HCT116 (cell line): Measurements from ENCODE around the gene LRRIQ4. TPM values are rescaled to one million over a fixed set of nuclear protein-coding genes. Genes with fewer than 3 reads are reported as not detected.

Experiments used
- ATAC-seq: fragments of 200-7000 bp; cut with Tn5 transposase; 2 replicates; pipeline ENCODE4 v1.9.1; 2020; ENCODE audit warnings: mild to moderate bottlenecking, moderate library complexity
- BruUV-seq: library from RNA; stranded (reverse); fragments of 400-500 nt; replicated peaks from 2 replicates; lab custom pipeline; 2021; lab: Mats Ljungman, UMichigan
- CTCF ChIA-PET: fragments of 300-600 bp; sonication (Branson Sonifier 250); formaldehyde crosslinking; loops from one replicate; lab custom pipeline; 2021; ENCODE audit warnings: antibody characterized with exemption; lab: Charles Lee
- POLR2A ChIA-PET: fragments of 300-600, 350-600 bp; sonication (Branson Sonifier 250); formaldehyde crosslinking; loops from one replicate; lab custom pipeline; 2021; ENCODE audit warnings: antibody characterized with exemption; lab: Charles Lee
- RAD21 ChIA-PET, 2 experiments: fragments of 300-600 bp; sonication (Branson Sonifier 250); formaldehyde crosslinking; loops; one replicate each; lab custom pipeline; 2023; ENCODE audit warnings: low total read pairs in 2 of 2; ENCODE audit not compliant: uncharacterized antibody in 2 of 2, unreplicated experiment in 2 of 2, low non-redundant PET in 1 of 2; lab: Charles Lee
- DNase-seq: peaks from one replicate; pipeline ENCODE4 v3.0.0-alpha.2; 2010; ENCODE audit warnings: low read depth, low spot score
- H2AFZ ChIP-seq: fragments of 200-600 bp; shearing (Covaris generic), sonication (generic); 2 replicates; pipeline ENCODE4 v1.6.1; 2017; ENCODE audit warnings: low read depth, mixed run types, mixed read lengths, antibody characterized with exemption, low read length; ENCODE audit not compliant: poor library complexity, severe bottlenecking
- H3K27ac ChIP-seq: 2 replicates; pipeline ENCODE4 v1.5.1; 2012; ENCODE audit warnings: low read depth, low read length
- H3K27me3 ChIP-seq: fragments of 200-600 bp; sonication (generic); 2 replicates; pipeline ENCODE4 v1.6.1; 2016; ENCODE audit warnings: mixed run types, low read length, mixed read lengths; ENCODE audit not compliant: insufficient read depth
- H3K36me3 ChIP-seq, 2 experiments: fragments of 200-500 bp in 1 of 2; fragments of 200-600 bp in 1 of 2; sonication (Bioruptor generic) in 1 of 2; sonication (generic) in 1 of 2; 2 replicates each; pipeline versions ENCODE4 v1.5.1 to v1.6.1; 2014 to 2016; ENCODE audit warnings: low read length in 2 of 2, inconsistent platforms in 1 of 2, mixed read lengths in 1 of 2, mixed run types in 1 of 2; ENCODE audit not compliant: insufficient read depth in 2 of 2, control insufficient read depth in 1 of 2
- H3K4me1 ChIP-seq, 2 experiments: fragments of 200-600 bp in 1 of 2; sonication (generic) in 1 of 2; 2 replicates each; pipeline versions ENCODE4 v1.5.1 to v1.6.1; 2012 to 2017; ENCODE audit warnings: low read length in 2 of 2, inconsistent platforms in 1 of 2, mild to moderate bottlenecking in 1 of 2, mixed read lengths in 1 of 2, mixed run types in 1 of 2, moderate library complexity in 1 of 2; ENCODE audit not compliant: insufficient read depth in 2 of 2, control insufficient read depth in 1 of 2
- H3K4me2 ChIP-seq: fragments of 200-600 bp; sonication (generic); 2 replicates; pipeline ENCODE4 v1.6.1; 2017; ENCODE audit warnings: mixed run types, low read length, mixed read lengths
- H3K4me3 ChIP-seq, 2 experiments: fragments of 200-600 bp in 1 of 2; sonication (generic) in 1 of 2; replicated peaks in 1 of 2; 2 replicates each; pipeline ENCODE4 v1.5.1; 2011 to 2016; ENCODE audit warnings: low read length in 2 of 2, control low read depth in 1 of 2, low read depth in 1 of 2, mild to moderate bottlenecking in 1 of 2, mixed read lengths in 1 of 2, mixed run types in 1 of 2
- H3K79me2 ChIP-seq: fragments of 200-600 bp; sonication (generic); 2 replicates; pipeline ENCODE4 v1.6.1; 2017; ENCODE audit warnings: mild to moderate bottlenecking, mixed run types, low read length, moderate library complexity, mixed read lengths; ENCODE audit not compliant: insufficient read depth
- H3K9ac ChIP-seq: fragments of 200-600 bp; sonication (generic); 2 replicates; pipeline ENCODE4 v1.6.1; 2016; ENCODE audit warnings: low read length, mixed read lengths
- H3K9me2 ChIP-seq: fragments of 200-600 bp; sonication (generic), shearing (Covaris generic); 2 replicates; pipeline ENCODE4 v1.6.1; 2017; ENCODE audit warnings: mixed run types, mild to moderate bottlenecking, moderate library complexity; ENCODE audit not compliant: insufficient read depth
- H3K9me3 ChIP-seq, 2 experiments: fragments of 200-500 bp in 1 of 2; fragments of 200-600 bp in 1 of 2; sonication (Bioruptor generic) in 1 of 2; sonication (generic) in 1 of 2; 2 replicates each; pipeline ENCODE4 v1.6.1; 2014 to 2017; ENCODE audit warnings: low read length in 2 of 2, mixed read lengths in 2 of 2, inconsistent platforms in 1 of 2, low read depth in 1 of 2, mild to moderate bottlenecking in 1 of 2, mixed run types in 1 of 2, moderate library complexity in 1 of 2; ENCODE audit not compliant: control insufficient read depth in 1 of 2, insufficient read depth in 1 of 2
- H4K20me1 ChIP-seq: fragments of 200-600 bp; sonication (generic), shearing (Covaris generic); 2 replicates; pipeline ENCODE4 v1.6.1; 2017; ENCODE audit warnings: mixed run types, mild to moderate bottlenecking, moderate library complexity; ENCODE audit not compliant: insufficient read depth
- CBX3 ChIP-seq: IDR thresholded peaks from 2 replicates; pipeline ENCODE4 v1.6.1; 2012; ENCODE audit warnings: low read depth
- EZH2phosphoT487 ChIP-seq: fragments of 200-600 bp; IDR thresholded peaks from 2 replicates; pipeline ENCODE4 v1.6.1; 2018; ENCODE audit warnings: antibody characterized with exemption, borderline replicate concordance
- FOSL1 ChIP-seq: IDR thresholded peaks from 2 replicates; pipeline ENCODE4 v1.6.1; 2012; ENCODE audit warnings: low read depth
- JUND ChIP-seq: IDR thresholded peaks from 2 replicates; pipeline ENCODE4 v1.6.1; 2012
- POLR2A ChIP-seq: IDR thresholded peaks from 2 replicates; pipeline ENCODE4 v1.7.0; 2011; ENCODE audit warnings: borderline replicate concordance; ENCODE audit not compliant: insufficient read depth, insufficient read length; ENCODE audit errors: extremely low read depth
- ZNF274 ChIP-seq: fragments of 200-500 bp; sonication (Bioruptor generic); IDR thresholded peaks from 2 replicates; pipeline ENCODE4 v1.6.1; 2014; ENCODE audit warnings: mild to moderate bottlenecking, low read depth, low read length, inconsistent platforms
- intact Hi-C: fragments of 100-400 bp; cut with micrococcal nuclease; formaldehyde crosslinking; loops from 2 replicates; pipeline ENCODE4 v1.10.0; 2022
- total RNA-seq: library from RNA; stranded (reverse); gene quantifications from one replicate; pipeline ENCODE4 v1.2.1, GENCODE V29; 2021; ENCODE audit not compliant: unreplicated experiment
- TF ChIP-seq, protein P1 (sequence below): IDR thresholded peaks from 2 replicates; pipeline ENCODE4 v1.6.1; 2011; ENCODE audit warnings: mild to moderate bottlenecking, low read length, moderate library complexity; ENCODE audit not compliant: insufficient replicate concordance; ENCODE audit errors: extremely low read depth
- TF ChIP-seq, protein P2 (sequence below), 3 experiments: fragments of 200-600 bp in 1 of 3; sonication (generic) in 1 of 3; IDR thresholded peaks in 2 of 3; conservative IDR thresholded peaks in 1 of 3; 2 replicates each; pipeline ENCODE4 v1.5.1; 2012 to 2017; ENCODE audit warnings: low read depth in 2 of 3, low read length in 2 of 3, antibody characterized with exemption in 1 of 3, borderline replicate concordance in 1 of 3, control low read depth in 1 of 3, mild to moderate bottlenecking in 1 of 3, mixed read lengths in 1 of 3, mixed run types in 1 of 3, moderate library complexity in 1 of 3; ENCODE audit not compliant: insufficient read depth in 1 of 3

LRRIQ4 gene
- total RNA-seq, 1 experiment from 2014 or later = not detected

DNA sequence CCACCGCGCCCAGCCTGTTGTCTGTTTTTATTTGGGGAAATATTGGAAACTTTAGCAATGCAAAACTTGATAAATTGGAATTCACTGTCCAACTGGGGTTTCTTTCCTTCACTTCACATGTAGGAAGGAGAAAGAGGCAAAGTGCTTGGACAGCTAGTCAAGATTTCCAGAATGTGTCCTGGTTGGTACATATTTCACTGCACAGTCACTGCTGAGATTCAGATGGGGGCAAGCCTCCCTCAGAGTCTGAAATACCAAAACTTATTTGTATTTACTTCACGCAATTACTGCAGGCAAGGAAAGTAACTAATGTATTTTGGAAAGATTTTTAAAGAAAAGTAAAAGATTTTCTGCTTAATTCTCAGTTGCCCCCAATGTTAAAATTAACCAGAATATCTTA lies 36.1 kb downstream of the LRRIQ4 start:
- intact Hi-C loops = no loop called here
- Histone ChIP-seq H4K20me1 (no peaks in the 10 kb centered on the region), H3K36me3 (no peaks in the 10 kb centered on the region), H3K27ac (no peak overlapping the region), H3K4me2 (no peak overlapping the region), H3K9me3 (no peaks in the 10 kb centered on the region), H3K79me2 (no peaks in the 10 kb centered on the region), H3K27me3 (0 out of 2 replicates have a peak, but pooled peaks cover 3% of the 10 kb centered on the region), H3K4me3 (no peak overlapping the region), H3K9ac (no peak overlapping the region), H3K4me1 (peaks cover 0 to 7% of the 10 kb centered on the region in 2 experiments; a peak in 2 of 4 replicates), H3K9me2 (no peaks in the 10 kb centered on the region), H2AFZ (no peak overlapping the region)
- ATAC-seq (no peak), DNase-seq (no peak)
- ChIA-PET CTCF (no interaction called here), RAD21 (no interaction called here), POLR2A (no interaction called here)
- BruUV-seq = no TSS peak
- TF ChIP-seq EZH2phosphoT487 (no peak), ZNF274 (no peak), JUND (no peak), FOSL1 (no peak), POLR2A (no peak), CBX3 (no peak)
- TF ChIP-seq, protein P1, sequence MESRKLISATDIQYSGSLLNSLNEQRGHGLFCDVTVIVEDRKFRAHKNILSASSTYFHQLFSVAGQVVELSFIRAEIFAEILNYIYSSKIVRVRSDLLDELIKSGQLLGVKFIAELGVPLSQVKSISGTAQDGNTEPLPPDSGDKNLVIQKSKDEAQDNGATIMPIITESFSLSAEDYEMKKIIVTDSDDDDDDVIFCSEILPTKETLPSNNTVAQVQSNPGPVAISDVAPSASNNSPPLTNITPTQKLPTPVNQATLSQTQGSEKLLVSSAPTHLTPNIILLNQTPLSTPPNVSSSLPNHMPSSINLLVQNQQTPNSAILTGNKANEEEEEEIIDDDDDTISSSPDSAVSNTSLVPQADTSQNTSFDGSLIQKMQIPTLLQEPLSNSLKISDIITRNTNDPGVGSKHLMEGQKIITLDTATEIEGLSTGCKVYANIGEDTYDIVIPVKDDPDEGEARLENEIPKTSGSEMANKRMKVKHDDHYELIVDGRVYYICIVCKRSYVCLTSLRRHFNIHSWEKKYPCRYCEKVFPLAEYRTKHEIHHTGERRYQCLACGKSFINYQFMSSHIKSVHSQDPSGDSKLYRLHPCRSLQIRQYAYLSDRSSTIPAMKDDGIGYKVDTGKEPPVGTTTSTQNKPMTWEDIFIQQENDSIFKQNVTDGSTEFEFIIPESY = no peak
- TF ChIP-seq, protein P2, sequence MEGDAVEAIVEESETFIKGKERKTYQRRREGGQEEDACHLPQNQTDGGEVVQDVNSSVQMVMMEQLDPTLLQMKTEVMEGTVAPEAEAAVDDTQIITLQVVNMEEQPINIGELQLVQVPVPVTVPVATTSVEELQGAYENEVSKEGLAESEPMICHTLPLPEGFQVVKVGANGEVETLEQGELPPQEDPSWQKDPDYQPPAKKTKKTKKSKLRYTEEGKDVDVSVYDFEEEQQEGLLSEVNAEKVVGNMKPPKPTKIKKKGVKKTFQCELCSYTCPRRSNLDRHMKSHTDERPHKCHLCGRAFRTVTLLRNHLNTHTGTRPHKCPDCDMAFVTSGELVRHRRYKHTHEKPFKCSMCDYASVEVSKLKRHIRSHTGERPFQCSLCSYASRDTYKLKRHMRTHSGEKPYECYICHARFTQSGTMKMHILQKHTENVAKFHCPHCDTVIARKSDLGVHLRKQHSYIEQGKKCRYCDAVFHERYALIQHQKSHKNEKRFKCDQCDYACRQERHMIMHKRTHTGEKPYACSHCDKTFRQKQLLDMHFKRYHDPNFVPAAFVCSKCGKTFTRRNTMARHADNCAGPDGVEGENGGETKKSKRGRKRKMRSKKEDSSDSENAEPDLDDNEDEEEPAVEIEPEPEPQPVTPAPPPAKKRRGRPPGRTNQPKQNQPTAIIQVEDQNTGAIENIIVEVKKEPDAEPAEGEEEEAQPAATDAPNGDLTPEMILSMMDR (IDR thresholded peaks at IDR 0.05 in 2 of 3, conservative IDR thresholded peaks at IDR 0.05 in 1 of 3; ENCODE audit: borderline replicate concordance in 1 of 3, insufficient read depth in 1 of 3, low read depth in 2 of 3, low read length in 2 of 3) = no peak
